Activated T-helper 9 cell treated with anti-CD3 and anti-CD28 coated beads, Interleukin-2, amount 50 U/mL, for 16 hours (primary cell): Measurements from ENCODE around the gene LILRB2.
A peak's percentile ranks its signal among the peaks of the same experiment; 100 is the strongest.
"Not testable (repeated sequence)": the region's sequence is repeated elsewhere in the genome, so short reads cannot be mapped to it uniquely, and the experiment has no call there.

Experiments
- DNase-seq: peaks from one replicate; pipeline ENCODE4 v3.0.0-alpha.2; 2020; ENCODE audit warnings: low read depth

The LILRB2 gene

GRCh38 chr19:54271587-54271986, 9.3 kb downstream of the LILRB2 start:
- DNase-seq = not testable (repeated sequence)

DNA sequence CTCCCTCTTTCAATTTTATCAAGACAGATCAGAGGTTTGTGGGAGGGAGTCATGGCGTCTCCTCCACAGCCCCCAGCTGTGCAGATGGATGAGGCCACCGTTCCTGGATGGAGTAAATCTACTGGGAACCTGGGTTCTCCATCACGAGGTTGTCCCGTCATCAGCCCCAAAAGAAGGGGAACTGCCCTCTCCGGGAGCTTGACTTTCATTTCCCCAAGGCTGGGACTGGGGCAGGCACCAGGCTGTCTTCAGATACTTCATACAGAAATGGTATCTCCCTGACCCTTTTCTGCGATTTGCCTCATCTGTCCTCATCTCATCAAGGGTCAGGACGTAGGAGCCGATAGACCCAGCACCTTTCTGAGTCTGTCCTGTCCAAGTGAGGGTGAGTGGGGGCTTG, 9.8 kb downstream of the LILRB2 start:
- no peak for DNase-seq

DNA sequence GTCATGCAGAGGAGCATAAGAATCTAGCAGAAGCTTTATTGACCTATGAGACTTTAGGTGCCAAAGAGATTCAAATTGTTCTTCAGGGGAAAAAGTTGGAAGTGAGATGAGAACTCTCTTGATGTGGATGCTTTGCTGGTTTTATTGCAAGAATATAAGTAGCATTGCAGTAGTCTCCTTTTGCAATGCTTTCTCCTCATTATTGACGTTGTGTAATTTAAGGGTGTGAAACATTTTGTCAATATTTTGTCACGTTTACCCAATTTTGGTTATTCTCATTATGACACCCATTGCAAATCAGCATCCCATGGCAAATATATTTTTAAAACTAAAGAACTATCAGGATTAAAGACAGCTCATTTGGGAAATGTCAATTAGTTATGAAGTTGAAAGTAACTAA, 12.0 kb downstream of the LILRB2 start:
- no peak for DNase-seq

DNA sequence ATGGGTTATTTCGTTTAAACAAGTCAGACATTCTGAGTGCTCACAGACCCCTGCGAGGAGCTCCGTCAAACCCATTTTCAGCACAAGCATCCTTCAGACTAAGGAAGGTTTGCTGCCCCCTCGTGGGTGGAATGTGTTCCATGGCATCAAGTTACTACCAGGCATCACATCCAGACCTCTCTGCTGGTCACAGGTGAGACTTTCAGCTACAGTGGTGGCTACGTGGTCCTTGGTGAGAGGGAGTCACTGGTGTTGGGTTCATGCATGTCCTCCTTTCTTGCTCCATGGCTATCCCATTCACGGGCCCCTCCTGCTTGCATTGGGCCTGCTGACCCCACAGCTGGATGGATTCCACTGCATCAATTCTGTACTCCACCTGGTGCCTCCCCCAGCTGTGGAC, 14.8 kb downstream of the LILRB2 start:
- peak; percentile 43 for DNase-seq

GRCh38 chr19:54262470-54262869, 18.4 kb downstream of the LILRB2 start:
- DNase-seq = no peak

DNA sequence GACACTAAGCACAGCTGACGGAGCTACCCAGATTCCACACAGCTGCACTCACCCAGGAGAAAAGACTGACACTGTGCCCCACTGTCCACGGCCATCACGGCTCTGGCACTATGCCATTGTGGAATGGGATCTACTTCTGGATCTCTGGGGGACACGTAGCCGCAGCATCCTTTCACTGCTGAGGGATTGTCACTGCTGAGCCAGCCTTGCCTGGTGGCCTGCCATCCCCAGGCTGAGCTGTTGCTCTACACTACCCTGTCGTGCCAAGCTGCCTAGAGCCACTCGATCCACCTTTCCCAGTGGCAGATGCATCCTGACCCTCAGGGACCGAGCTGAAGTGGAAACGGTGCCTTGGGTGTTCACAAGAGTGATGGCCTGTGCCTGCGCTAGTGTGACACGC, 18.8 kb downstream of the LILRB2 start:
- DNase-seq = no peak

GRCh38 chr19:54257116-54257480, 23.8 kb downstream of the LILRB2 start, which contains the start of gene LILRB5:
TSS of gene LILRB5 (minus strand) at chr19:54257273. CDS start at chr19:54257193, 80 bp downstream.
- no peak for DNase-seq

- DNase-seq = no peak
Observed at GRCh38 chr19:54256250-54257115, 24.4 kb downstream of the LILRB2 start.

DNA sequence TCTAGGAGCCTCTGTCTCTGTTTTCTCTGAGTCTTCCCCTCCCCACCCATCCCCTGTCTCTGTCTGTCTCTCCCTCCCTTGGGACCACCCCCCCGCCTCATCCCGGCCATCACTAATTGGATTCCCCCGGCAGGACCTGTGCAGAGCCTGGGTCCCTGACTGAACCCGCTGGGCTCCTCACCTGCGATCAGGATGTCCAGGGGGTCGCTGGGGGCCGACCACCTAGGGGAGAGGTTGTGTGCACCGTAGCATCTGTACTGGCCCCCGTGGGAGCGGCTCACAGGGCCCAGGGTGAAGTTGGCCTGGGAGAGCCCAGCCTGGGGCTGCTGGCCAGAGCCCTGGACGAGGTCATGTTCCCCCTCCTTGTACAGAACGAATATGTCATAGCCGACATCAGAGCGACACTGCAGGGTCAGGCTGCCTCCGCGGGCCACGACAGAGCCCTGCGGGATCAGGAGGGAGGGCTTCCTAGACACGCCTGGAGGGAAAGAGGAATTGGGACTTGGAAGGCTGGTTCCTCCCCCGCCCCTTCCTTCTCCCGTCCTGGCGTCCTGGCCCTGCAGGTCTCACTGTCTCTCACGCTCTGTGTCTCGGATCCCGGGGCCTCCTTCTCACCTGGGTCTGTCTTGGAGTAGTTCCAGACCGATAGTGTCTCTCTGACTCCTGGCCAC, 25.7 kb downstream of the LILRB2 start:
- no peak for DNase-seq

DNA sequence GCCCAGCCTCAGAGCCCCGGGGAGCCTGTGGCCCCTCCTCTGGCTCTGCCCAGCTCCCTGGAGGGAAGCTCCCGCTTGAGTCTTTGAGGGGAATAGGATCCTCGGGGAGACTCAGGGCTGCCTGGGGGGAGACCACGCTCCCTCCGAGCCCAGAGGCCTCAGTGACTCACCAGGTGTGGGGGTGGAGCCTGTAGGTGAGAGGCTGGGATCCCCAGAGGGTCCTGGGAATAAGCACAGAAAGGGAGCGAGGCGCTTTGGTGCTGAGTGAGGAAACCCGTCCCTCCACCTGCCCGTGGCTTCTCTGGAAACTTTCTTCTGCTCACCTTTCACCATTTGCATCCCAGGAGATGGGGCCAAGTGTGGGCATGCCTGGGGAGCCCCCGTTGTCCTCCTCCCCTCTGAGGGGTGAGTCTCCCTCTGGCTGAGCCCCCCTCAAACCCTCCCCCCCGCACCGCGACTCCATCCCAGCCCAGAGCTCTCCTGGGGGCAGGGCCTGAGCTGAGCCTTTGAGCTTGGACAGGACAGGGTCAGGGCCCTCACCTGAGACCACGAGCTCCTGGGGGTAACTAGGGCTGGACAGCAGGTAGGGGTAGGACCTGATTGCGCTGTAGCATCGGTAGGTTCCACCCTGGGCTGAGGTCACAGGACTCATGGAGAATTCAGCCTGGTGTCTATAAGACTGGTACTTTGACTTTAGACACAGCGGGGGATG, 26.6 kb downstream of the LILRB2 start:
- no peak for DNase-seq

GRCh38 chr19:54253331-54254194, 27.3 kb downstream of the LILRB2 start:
- no peak for DNase-seq

GRCh38 chr19:54252845-54253244, 28.1 kb downstream of the LILRB2 start:
- no peak for DNase-seq

DNA sequence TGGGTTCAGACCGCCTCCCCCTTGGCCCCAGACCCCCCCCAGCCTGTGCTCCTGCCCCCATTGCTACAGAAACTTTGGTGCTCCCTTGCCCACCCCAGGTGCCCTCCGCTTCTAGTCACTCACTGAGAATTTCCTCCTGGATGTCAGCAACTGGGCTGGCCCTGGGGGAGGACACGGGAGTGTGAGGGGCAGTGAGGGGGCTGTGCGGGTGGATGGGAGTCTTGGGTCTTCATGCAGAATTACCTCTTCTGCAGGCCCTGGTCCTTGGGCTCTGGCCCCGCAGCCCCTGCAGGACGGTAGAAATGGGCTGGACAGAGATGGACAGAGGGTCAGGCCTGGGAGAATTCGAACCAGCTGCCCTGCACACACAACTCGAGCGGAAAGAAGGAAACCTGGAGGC, 28.7 kb downstream of the LILRB2 start:
- no peak for DNase-seq

DNA sequence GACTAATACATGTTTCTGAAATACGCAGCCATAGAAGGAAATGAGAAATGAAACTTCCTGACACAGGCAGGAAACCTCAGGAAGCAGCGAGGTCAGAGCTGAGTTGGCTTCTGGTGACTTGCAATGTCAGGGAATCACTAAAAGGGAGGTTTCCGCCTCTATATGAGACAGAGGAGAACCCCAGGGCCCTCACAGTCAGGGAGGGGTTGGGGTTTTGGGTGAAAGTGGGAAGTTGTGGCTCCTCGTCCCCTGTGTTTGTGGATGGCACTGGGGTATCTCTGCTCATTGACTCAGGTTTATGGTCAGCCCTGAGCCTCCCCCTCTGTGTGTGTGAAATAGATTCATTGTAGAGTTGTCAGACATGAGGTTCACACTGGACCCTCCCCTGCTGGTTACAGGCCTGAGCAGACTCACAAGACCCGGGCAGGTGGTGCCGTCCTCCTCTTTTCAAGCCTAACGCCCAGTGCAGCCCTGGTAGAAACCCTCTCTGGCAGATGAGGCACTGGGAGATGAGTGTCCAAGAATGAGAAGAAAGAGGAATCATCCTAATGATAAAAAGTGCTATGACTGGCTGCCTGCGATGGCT, 32.8 kb downstream of the LILRB2 start:
- DNase-seq = peak; percentile 9

DNA sequence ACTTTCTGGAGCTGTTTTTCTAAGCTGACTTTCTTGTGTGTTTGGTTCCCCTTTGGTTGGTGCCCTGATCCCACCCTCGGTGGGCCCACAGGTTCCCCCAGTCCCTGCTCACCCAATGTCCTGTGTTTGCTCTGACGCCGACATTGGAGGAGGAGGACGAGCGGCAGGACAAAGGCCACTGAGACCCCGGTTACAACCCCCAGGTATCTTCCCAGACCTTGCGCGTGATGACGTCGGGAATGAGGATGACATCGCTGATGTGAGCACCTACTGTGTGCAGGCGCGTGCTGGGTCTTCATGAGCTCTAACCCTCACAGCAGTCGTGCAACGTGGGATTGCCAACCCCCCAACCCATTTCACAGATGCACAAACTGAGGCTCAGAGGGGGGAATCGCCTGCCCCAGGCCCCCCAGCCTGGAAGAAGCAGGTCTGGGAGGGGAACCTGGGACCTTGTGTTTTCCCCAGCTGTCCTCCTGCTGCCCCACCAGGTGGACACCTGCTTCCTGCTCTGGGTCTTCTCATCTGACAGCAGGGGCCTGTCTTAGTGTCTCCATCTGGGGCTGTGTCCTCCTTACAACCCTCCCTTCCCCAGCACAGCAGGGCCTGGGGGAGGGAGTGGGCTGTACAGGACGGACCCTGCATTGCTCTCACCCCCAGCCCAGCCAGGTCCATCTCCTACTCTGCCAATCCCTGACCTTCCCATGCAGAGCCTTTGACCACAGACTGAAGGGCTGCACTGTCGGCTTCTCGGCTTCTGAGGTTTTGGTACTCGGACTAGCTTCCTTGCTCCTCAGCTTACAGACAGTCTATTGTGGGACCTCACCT, 33.6 kb downstream of the LILRB2 start:
- no peak for DNase-seq

DNA sequence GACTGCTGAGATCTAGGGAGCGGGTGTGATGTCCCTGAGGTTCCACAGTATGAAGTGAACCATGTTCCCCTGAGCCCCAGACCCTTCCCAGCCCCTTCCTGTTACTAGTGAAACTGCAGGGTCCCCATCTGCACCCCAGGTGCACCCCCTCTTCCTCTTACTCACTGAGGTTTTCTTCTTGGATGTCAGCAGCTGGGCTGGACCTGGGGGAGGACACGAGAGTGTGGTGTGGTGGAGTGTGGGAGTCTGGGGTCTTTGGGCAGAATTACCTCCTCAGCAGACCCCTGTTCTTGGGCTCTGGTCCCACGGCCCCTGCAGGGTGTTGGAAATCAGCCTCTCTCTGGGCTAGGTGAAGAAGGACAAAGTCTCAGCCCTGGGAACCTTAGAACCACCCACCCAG, 35.0 kb downstream of the LILRB2 start:
- no peak for DNase-seq

- DNase-seq = not testable (repeated sequence)
Observed at GRCh38 chr19:54243809-54244208, 37.1 kb downstream of the LILRB2 start.

- not testable (repeated sequence) for DNase-seq
Observed at GRCh38 chr19:54242646-54243045, 38.3 kb downstream of the LILRB2 start, which contains the start of gene LILRA6. TSS of gene LILRA6 (minus strand) at chr19:54242790.

GRCh38 chr19:54242234-54242633, 38.7 kb downstream of the LILRB2 start:
- DNase-seq = not testable (repeated sequence)
